EL (cell line): ENCODE results near the gene CLRN3.

Source experiments
- DNase-seq: peaks from one replicate; pipeline ENCODE4 v3.0.0-alpha.2; 2016

The CLRN3 gene, protein sequence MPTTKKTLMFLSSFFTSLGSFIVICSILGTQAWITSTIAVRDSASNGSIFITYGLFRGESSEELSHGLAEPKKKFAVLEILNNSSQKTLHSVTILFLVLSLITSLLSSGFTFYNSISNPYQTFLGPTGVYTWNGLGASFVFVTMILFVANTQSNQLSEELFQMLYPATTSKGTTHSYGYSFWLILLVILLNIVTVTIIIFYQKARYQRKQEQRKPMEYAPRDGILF

DNA sequence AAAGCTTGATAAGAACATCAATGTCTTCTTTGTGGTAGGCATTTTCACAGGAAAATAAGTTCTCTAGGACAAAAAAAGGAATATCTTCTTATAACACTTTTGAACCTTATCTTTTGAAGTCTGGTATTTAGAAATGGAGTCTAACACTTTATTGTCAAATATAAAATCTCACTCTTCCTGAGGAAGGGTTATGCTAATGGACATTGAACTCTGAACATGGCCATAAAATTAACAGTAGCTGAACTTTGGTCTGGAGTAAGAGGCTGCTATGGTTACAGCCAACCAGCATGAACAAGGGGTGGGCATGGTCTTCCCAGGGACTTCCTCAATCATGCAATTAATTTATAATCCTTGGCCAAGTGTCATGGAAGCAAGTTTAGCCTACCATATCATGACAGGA, at the start of gene CLRN3:
TSS of gene CLRN3 (minus strand) at position 199 of the 400 bp plus-strand sequence. CDS start at position 42, 157 bp downstream.
- DNase-seq, result no peak

DNA sequence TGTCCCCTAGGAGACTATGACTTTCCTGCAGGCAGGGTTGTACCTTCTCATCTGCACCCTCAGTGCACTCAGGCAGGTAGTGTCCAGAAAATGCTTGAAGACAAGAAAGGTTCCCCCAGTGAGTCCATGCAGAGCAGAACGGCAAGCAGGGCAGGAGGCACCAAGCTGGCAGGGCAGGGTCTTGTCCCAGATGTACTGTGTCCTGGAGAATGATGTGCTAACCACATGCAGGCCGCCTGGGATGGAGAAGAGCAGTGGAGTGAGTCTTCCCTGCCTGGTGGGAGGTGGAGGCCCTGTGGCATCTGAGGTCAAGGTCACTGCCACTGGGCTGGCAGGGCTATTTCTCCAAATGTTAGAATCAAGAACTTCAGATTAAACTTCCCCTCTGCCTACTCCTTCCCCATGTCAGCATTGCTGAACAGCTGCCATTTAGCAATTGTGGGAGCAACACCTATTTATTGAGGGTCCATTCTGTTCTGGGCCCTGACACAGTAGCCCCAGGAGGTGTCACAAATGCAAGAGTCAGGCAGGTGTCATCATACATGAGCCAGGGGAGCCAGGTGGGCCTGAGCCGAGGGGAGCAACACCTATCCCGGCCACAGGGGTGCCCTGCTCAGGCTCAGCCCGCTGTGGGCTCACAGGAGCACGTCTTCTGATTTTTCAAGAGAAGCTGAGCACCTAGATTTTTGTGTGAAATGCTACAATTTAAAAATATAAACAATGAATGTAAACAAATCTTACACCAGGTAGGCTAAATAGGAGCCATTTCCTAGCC, 48.3 kb upstream of the CLRN3 start:
- DNase-seq, result no peak

DNA sequence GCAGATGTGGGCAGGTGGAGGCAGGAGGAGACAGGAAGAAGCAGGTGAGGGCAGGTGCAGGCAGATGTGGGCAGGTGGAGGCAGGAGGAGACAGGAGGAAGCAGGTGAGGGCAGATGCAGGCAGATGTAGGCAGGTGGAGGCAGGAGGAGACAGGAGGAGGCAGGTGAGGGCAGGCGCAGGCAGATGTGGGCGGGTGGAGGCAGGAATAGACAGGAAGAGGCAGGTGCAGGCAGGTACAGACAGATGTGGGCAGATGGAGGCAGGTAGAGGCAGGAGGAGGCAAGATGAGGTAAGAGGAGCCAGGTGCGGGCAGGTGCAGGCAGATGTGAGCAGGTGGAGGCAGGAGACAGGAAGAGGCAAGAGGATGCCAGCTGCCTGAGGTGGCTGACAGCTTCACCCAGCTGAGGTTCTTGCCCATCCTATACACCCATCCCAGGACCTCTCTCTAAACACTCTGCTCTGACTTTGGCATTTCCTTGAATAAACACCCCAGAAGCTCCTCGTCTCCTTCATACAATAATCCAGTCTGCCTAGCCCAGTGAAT, 47.1 kb upstream of the CLRN3 start:
- no peak for DNase-seq

DNA sequence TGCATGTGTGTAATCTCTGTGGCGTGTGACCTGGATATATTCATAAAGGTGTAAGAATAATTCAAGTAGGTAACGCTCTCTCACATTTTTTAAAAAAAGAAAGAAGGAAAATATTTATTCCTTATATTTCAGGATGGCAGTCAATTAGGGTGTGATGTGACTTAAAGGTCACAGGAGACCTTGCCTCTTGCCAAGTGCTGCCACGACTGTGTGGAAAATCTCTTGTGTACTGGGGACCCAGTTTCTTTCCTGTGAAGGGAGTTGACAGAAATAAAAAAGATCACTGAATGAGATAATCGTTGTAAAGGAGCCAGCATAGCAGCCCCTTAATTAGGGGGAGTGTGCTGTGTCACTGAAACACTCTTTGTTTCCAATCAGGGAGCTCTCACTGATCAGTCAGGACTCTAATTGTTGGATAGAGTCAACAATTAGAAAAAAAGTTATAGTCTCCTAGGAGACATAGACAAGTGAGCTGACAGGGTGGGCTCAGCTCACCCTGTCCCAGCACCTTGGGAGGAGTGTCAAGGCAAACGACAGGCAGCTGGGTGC, 45.2 kb upstream of the CLRN3 start:
- DNase-seq, result no peak

DNA sequence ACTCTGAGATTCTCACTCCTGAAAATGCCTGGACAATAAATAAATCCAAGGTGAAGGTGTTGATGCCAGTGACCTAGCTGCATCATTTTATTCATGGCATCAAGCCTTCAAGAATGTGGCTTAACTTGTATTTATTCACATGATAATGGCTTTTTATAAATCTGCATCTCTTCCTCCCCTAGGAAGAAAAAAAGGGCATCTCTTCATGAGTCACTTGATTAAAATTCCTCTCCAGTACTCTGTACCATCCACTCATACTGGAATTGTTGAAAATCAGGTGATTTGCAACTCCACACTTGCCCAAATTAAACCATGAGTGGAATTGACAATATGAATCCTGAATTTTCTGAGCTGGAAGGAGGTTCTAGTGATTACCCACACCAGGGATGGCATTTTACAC, 44.3 kb upstream of the CLRN3 start:
- no peak for DNase-seq

DNA sequence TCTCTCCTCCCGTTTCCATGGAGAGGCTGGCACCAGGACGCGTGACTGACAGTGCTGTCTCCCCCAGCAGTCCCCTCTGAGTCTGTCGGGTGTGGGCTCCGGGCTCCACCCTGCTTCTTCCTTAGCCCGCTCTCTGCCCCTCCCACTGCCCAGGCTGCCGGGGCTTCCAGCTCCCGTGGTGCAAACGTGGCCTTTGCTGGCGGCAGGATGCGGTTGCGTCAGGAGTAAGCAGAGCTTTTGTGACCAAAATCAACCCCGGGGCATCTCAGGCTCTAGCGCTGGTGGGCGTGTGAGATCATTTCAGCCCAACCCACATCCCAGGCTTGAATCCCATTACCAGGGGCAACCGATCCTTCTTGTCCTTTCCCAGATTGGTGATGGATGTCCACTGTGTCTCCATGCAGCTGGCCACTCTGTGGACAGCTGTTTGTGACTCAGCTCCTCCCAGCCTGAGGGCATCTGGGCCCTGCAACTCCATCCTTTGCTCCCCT, 42.4 kb upstream of the CLRN3 start:
- DNase-seq, result no peak

DNA sequence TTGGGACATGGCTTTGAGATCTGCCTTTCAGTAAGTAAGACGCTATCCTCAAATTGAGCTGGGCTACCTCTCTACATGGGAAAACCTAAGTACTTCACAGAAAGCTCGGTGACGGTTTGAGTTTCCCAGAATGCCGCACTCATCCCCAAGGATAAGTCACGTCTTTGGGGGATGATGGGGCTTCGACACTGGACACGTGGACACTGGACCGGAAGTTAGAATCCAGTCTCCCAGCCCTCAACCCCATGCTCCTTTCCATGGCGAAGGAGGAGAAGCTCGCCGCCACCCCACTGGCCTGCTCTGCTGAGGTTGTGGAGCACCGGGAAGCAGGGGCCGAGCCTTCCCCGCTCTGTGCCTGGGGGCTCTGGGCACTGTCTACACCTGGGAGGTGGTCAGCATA, 41.6 kb upstream of the CLRN3 start:
- no peak for DNase-seq

DNA sequence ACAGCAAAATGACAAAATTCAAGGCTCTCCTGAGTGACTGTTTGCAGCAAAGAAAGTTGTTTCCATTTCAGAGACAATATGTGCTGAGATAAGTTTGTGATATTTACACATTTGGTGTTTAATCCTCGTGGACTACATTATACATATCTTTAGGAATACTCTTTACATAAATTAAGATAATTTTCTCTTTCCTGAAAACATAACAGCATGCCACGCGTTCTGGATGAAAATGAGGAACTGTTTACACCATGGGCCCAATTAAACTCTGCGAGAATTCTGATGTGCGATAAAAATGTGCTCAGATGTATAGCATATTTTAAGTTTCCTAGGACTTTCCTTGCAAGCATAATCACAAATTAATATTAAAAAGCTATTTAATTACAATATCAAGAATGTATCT, 40.5 kb upstream of the CLRN3 start:
- no peak for DNase-seq

DNA sequence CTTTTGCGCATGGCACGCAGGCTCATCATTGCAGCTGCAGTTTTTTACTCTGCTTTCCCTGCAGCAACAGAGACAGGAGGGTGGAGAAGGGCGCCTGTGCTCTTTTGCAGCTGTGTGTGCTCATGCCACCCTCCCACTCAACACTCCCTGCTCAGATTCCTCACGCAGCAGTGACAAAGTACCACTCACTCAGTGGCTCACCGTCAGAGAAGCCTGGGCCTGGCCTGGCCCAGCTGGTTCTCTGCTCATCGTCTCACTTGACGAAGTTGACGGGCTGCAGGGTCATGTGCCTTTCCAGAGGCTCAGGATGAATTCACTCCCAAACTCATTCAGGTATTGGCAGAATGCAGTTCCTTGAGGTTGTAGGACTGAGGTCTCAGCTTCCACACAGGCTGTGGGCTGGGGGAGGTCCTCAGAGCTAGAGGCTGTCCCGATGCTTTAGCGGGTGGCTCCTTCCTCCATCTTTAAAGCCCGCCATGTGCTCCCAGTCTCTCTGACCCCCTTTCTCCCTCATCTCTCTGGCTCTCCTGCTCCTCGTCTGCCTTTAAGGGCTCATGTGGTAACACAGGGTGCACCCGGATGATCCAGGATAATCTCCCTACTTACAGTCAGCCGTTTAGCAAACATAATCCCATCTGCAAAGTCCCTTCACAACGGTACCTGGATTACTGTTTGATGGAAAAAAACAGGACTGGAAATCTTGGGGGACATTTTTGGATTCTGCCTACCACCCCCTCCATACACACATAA, 40.0 kb upstream of the CLRN3 start:
- DNase-seq, result no peak

DNA sequence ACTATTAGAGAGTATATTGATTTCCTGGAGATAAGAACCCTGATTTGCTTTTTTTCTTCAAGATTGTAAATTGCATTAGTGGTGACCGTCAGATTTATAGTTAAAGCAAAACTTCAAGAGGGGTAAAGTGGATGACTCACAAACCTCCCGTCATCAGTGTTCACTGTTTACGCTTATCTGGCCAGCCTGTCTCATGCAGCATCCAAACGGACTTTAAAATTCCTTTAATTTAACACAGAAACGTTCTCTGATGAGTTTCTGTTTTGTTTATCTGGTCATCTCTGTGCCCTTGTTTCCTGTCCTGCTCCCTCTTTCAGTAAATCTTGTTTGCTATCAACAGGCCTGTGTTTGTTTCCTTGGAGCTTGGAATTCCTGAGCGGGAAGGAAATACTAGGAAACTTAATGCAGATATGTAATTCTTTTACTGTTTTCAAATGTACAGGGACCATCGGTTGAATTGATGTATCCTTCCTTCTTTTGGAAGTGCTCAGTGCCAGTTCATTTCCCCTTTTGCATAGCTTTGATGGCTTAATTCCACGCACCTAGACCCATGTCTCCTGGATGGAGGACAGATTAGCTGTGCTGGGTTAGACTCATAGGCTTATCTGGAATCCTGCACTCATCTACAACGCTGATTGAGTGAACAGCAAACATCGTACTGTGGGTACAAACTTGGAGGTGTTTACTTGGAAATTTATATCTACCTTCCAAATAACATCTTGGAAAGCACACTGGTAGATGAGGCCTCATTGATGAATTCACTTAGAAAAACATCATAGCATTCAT, 35.5 kb upstream of the CLRN3 start:
- peak; percentile 66 for DNase-seq

DNA sequence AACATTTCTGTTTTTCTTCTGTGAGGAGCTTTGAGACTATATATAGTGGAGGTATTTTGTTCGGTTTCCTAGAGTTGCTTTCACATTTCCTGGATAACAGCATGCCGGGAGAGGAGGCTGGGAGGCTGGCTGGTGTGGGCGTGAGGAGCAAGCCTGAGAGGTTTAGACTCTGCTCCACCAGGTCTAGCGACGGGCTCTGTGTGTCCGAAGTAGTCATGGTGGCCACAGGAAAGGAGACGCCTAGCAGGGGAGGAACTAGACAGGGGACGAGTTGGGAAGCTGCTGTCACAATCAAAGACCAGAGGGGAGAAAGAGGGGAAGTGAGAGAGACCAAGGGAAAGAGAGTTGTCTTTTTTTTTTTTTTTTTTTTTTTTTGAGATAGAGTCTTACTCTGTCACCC, 33.7 kb upstream of the CLRN3 start:
- DNase-seq, result no peak

DNA sequence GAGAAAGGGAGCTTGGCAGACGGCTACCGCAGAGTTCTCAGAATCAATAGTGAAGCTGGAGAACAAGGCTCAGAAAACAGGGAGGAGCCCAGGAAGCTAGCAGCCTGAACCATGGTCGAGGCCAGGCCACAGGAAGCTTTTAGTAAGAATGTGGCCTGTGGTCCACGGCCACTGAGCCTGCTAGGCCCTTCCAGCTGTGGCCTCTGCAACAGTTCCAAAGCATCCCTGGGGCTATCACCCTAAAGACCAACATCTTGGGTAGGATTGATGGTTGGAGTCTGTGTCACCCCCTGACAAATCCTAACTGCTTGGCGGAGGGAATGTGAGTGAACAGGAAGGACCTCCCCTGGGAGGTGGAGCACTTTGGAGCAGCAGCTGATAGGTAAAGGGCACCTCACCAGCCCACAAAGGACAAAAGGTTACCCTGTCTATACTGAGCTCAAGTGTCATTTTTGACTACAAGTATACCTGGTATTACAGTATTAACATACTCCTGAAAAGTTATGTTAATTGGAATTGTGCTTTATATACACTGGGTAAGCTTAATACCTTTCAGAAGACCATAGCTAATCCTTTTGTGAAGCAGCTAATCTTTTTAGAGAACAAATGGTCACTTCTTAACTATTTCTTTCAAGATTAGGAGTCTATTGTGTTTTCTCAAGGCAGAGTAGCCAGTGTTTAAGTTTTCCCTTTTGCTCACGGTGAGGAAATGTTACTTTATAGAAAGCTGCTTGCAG, 32.9 kb upstream of the CLRN3 start:
- no peak for DNase-seq

DNA sequence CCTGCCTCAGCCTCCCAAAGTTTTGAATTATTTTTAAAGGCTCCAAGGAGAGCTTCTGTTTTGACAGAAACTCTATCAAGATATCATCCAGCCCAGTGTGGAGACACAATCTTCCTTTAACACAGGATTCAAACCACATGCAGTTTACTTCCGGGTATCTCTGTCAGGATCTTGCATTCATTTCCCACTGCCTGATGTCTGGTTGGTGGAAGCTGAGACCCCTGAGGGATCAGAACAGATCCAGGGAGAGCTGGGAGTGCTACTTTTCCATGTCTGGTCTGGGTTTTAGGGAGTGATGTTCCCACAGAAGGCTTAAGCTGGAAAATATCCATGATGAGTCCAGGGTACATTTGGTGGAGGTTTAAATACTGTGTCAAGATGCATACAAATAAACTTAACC, 30.9 kb upstream of the CLRN3 start:
- no peak for DNase-seq

DNA sequence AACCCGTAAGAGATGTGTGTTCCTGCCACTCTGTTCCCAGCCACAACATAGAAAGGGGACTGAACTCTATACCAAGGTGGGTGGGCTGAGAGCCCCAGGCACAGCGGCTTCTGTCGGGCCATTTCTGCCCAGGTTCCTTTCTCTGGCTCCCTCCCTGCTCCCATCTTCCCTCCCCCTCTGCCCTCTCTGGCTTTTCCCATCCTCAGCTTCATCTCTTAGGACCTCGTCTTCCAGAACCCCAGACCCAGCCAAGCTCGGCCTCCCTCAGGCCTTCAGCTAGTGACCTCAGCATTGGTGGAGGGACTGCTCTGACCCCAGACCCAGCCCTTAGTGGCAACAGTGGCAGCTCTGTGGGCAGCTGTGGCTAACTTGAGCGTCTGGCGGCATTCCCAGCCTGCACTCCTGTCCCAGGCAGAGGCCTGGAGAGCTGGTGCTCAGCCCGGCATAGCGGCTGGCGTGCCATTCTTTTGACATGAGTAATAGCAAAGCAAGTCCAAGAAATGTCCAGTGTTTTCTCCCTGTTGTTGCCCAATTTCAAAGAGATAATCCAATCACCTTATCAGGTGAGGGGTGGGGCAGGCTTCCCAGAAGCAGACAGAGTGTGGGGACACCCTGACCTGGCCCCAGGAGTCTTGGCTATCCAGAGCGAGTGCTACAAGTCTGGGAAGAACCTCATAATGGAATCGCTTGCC, 30.1 kb upstream of the CLRN3 start:
- peak; percentile 91 for DNase-seq

DNA sequence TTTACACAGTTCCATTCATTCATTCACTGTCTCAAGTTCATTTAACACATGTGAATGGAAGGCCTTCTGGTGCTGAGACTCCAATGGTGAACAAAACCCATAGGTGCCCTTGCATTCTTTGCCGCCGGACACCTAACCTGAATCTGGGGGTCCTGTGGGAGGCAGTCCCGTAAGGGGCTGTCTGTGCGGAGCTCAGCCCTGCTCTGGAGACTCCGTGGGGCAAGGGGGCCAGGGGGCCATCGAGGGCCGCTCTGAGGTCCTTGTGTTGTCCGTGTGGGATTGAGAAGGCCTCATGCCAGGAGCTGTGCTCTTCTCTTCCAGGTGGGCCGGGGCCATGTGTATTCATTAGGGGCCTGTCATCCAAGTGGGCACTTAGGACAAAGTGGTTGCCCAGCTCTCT, 29.5 kb upstream of the CLRN3 start:
- DNase-seq, result no peak

DNA sequence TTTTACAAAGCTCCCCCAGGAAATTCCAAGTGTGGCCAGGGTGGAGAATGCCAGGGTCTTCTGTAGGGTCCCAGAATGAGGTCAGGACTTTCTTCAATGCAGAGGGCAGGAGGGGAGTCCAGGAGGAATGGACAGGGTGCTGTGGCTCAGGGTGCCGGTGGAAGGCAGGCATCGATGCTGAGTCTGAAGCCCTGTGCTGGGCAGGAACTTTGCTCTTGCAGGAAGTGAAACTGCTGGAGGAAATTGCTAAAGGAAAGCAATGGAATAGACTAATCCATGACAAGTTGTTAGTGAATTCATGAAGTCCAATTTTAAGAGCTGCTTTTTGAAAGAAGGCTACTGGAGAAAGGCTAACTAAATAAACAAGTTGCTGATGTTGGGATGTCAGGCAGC, 29.0 kb upstream of the CLRN3 start:
- DNase-seq, result no peak

DNA sequence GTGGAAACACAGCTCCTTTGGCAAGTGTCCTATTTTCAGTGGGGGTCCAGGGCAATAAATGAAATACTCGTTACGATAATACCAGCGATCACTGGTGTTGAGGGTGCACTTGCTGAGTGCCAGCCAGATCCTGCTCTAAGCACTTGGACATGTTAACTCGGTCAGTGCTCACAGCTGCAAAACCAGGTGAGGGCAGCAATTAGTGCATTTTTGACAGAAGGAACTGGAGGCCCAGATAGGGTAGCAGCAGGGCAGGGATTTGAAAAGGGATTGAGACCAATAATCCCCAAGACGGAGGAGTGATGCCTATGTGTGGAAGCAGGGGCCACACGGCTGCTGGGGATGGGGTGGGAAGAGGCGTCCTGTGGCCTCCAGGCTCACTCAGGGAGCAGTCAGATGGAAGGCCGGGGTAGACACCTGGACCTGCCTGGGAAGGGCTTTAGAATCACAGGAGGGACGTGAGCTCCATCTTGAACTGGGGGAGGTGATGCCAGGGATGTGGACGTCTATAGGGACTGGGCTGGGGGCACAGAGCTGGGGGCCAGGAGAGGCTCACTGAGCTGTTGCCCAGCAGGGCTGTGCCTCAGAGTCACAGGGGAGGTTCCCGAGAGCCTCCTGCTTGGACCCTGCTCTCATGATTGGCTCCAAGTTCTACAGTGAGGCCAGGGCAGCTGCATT, 28.5 kb upstream of the CLRN3 start:
- DNase-seq, result no peak

DNA sequence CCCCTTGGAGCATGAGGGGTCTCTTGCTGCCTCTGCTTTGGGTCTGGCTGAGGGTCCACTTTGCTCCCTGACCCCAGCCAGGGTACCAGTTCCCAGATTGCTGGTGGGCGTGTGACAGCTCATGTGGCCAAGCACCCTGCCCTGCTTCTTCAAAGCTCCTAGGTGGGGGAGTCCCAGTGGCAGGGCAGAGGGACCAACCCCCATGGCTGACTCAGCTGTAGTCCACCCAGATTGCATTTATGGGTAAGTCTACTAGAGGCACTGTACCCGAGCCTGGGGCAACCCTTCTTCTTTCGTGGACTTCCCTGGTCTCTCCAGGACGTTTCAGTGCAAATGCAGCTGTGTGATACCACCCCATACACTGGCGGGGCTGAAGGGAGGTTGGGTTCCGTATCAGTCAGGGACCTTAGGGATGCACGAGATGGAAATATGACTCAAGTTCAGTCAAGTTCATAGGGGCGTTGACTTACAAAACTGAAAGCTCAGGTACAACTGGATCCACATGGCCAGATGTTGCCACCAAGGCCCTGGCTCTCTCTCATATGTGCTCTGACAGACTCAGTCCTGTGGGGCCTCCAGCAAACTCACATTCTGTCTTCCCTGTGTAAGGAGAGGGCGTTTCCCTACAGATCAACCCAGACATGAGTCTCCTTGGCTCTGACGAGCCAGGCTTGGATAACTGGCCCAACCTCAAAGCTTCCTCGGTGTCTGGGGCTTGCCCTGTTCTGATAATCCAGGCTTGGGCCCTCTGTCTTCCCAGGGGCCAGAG, 27.7 kb upstream of the CLRN3 start:
- no peak for DNase-seq

DNA sequence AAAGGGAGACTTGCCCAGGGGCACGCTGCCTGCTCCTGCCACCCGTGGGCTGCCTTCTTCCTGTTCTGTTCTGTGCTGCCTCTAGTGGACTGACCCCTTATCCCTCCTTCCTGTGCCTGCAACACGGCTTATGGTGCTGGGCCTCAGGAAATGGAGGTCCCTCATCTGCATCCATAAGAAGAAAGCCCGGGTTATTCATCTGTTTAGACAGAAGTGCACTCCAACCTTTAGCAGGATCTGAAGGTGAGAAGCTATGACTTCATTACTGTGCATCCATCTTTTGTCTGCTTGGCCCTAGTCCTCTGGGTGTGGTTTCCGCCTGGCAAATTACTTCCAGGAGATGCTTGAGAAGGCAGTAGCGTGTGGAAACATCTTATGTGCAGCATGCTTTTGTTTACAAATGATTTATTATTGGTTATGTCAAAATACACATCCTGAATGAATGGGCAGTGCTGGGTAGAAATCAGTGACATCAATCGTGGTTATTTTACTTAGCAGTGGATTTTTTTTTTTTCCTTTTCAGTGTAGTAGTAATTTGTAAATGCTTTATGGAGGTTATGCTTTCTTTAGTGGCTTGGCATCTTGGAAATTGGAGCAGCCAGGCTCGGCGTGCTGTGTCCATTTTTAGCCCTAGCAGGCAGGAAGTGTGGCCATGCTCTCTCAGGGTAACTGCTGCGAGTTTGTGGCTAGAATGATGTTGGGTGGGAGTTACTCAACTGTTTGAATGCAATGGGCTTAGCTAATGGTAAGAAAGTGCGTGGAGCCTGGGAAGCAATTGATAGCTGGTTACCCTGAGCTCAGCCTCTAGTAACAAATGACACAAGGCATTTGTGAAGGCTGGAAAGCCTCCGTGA, 26.9 kb upstream of the CLRN3 start:
- DNase-seq, result peak; percentile 21
